Kidney (tissue), 14 donors: ENCODE results near the gene HOXB1. TPM values are rescaled to one million over a fixed set of nuclear protein-coding genes. Genes with fewer than 3 reads are reported as not detected.

ENCODE experiments used
- DNase-seq, 5 donors: peaks; one replicate each; pipeline ENCODE4 v3.0.0-alpha.2; 2013 to 2020
- FAIRE-seq: peaks from 2 replicates; lab custom pipeline; 2012; peaks lifted over from hg19 to GRCh38; lab: Jason Lieb, UNC
- H3K27ac ChIP-seq, 2 donors: one replicate each; pipeline ENCODE4 v1.7.0; 2013; ENCODE audit warnings: low read depth in 2 of 2, low read length in 2 of 2, inconsistent platforms in 1 of 2
- H3K27me3 ChIP-seq: one replicate; pipeline ENCODE4 v1.7.1; 2013; ENCODE audit warnings: low read length, inconsistent platforms; ENCODE audit not compliant: control insufficient read depth, insufficient read depth
- H3K36me3 ChIP-seq, 3 donors: one replicate each; pipeline versions ENCODE4 v1.7.0 to v1.7.1; 2013; ENCODE audit warnings: low read length in 3 of 3, control low read depth in 1 of 3, inconsistent platforms in 1 of 3; ENCODE audit not compliant: insufficient read depth in 3 of 3, control insufficient read depth in 2 of 3
- H3K4me1 ChIP-seq, 3 donors: one replicate each; pipeline versions ENCODE4 v1.7.0 to v1.7.1; 2013; ENCODE audit warnings: low read length in 3 of 3, inconsistent platforms in 1 of 3, low read depth in 1 of 3; ENCODE audit not compliant: control insufficient read depth in 2 of 3, insufficient read depth in 2 of 3
- H3K4me3 ChIP-seq, 3 donors: one replicate each; pipeline versions ENCODE4 v1.7.0 to v1.8.1; 2013; ENCODE audit warnings: low read length in 3 of 3, control low read depth in 1 of 3, inconsistent platforms in 1 of 3
- H3K9ac ChIP-seq, 3 donors: one replicate each; pipeline versions ENCODE4 v1.7.0 to v1.7.1; 2013; ENCODE audit warnings: low read length in 3 of 3, control low read depth in 1 of 3, inconsistent platforms in 1 of 3
- H3K9me3 ChIP-seq, 3 donors: one replicate each; pipeline versions ENCODE4 v1.7.0 to v1.7.1; 2013; ENCODE audit warnings: low read length in 3 of 3, control low read depth in 1 of 3, inconsistent platforms in 1 of 3; ENCODE audit not compliant: control insufficient read depth in 2 of 3, insufficient read depth in 1 of 3
- CTCF ChIP-seq: IDR thresholded peaks from 3 replicates; pipeline ENCODE4 v1.5.1; 2012; ENCODE audit warnings: mild to moderate bottlenecking, moderate library complexity, borderline replicate concordance; ENCODE audit not compliant: insufficient read depth; ENCODE audit errors: extremely low read depth
- intact Hi-C: fragments of 100-400 bp; cut with DNase I; formaldehyde crosslinking; loops from one replicate; pipeline ENCODE4 v1.11.1; 2022
- polyA plus RNA-seq: library from polyadenylated mRNA; stranded (reverse); fragments of 350-450 nt; fragmentation: Illumina TruSeq; extraction: RNeasy Lipid Tissue Mini Kit (QIAGEN cat#74804); gene quantifications from one replicate; pipeline ENCODE4 v1.2.3, GENCODE V29; 2014; ENCODE audit warnings: low read depth, low replicate concordance; ENCODE audit not compliant: insufficient read depth
- total RNA-seq: library from RNA; stranded (reverse); fragmentation: NEBNext Ultra II Directional; extraction: Animal tissue kit (Norgen Biotek cat#: 25700); gene quantifications from one replicate; pipeline ENCODE4 v1.2.1, GENCODE V29; 2021
- donor health status: control.
- donor health status: control.
- donor health status: control.
- donor health status: control.
- donor health status: control.
- donor health status: DM: yes; HTN: yes; CAD: no.
- donor health status: Normal renal cell carcinoma (clear cell type).

HOXB1 gene
- total and polyA plus RNA-seq, 2 donors from 2014 or later: not detected

- TF ChIP-seq CTCF: no peak
- DNase-seq: peak in 1 of 5 donors; percentile 67
- Histone ChIP-seq H3K36me3 (peaks cover 0 to 4% (median 0%) of the 10 kb centered on the region in 3 donors), H3K27ac (peak overlapping the region; percentile 63 to 88), H3K9ac (peak overlapping the region; percentile 3 to 68 (median 21)), H3K9me3 (no peaks in the 10 kb centered on the region), H3K4me1 (peaks cover 23 to 46% (median 31%) of the 10 kb centered on the region in 3 donors), H3K4me3 (peak overlapping the region in 2 of 3 donors; percentile 16 to 59), H3K27me3 (no peaks in the 10 kb centered on the region)
- no peak for FAIRE-seq
- intact Hi-C loops: no loop called here
Observed at GRCh38 chr17:48556576-48557401, 26.0 kb upstream of the HOXB1 start.

GRCh38 chr17:48556229-48556575 lies 25.4 kb upstream of the HOXB1 start:
- no peak for TF ChIP-seq CTCF
- no peak for FAIRE-seq
- peaks cover 17 to 41% (median 26%) of the 10 kb centered on the region in 3 donors for H3K4me1 ChIP-seq
- intact Hi-C loops: no loop called here
- H3K9me3 ChIP-seq: no peaks in the 10 kb centered on the region
- peak overlapping the region in 1 of 3 donors; percentile 59 for H3K4me3 ChIP-seq
- H3K36me3 ChIP-seq: no peaks in the 10 kb centered on the region
- H3K27me3 ChIP-seq: no peaks in the 10 kb centered on the region
- no peak for DNase-seq
- H3K27ac ChIP-seq: peak overlapping the region; percentile 63 to 88
- H3K9ac ChIP-seq: peak overlapping the region; percentile 10 to 68 (median 33)

- H3K4me3 ChIP-seq: peak overlapping the region; percentile 56 to 59 (median 58)
- no peak for FAIRE-seq
- peak; percentile 78 to 99 (median 93) for DNase-seq
- peak overlapping the region; percentile 31 to 81 (median 33) for H3K9ac ChIP-seq
- H3K27ac ChIP-seq: peak overlapping the region; percentile 79 to 88
- H3K9me3 ChIP-seq: no peaks in the 10 kb centered on the region
- no peaks in the 10 kb centered on the region for H3K27me3 ChIP-seq
- peak; percentile 31 for TF ChIP-seq CTCF
- peaks cover 14 to 37% (median 21%) of the 10 kb centered on the region in 3 donors for H3K4me1 ChIP-seq
- H3K36me3 ChIP-seq: no peaks in the 10 kb centered on the region
- intact Hi-C loops: no loop called here
Observed at GRCh38 chr17:48555258-48556228, 24.7 kb upstream of the HOXB1 start.
